Thoracic aorta (tissue), 2 donors: ENCODE measurements around the gene PTPRM. TPM values are rescaled to one million over a fixed set of nuclear protein-coding genes. Genes with fewer than 3 reads are reported as not detected.
"Not testable (repeated sequence)": the region's sequence is repeated elsewhere in the genome, so short reads cannot be mapped to it uniquely, and the experiment has no call there.

ENCODE experiments used
- ATAC-seq: fragments of 150-250 bp; one replicate; pipeline ENCODE4 v1.8.0; 2017; ENCODE audit warnings: low read depth; ENCODE audit not compliant: insufficient number of reproducible peaks, low FRiP score
- DNase-seq: peaks from one replicate; pipeline ENCODE4 v3.0.0-alpha.2; 2020; ENCODE audit warnings: low spot score
- H3K27ac ChIP-seq, 2 donors: fragments of 200-600 bp; sonication (generic); 1 replicate in 1 of 2; 2 replicates in 1 of 2; pipeline ENCODE4 v1.5.1; 2016; ENCODE audit warnings: mild to moderate bottlenecking in 2 of 2, moderate library complexity in 2 of 2
- H3K27me3 ChIP-seq: fragments of 200-600 bp; sonication (generic); replicated peaks from 2 replicates; pipeline ENCODE4 v1.6.0; 2016; ENCODE audit warnings: mild to moderate bottlenecking; ENCODE audit not compliant: insufficient read depth
- H3K36me3 ChIP-seq: fragments of 200-600 bp; sonication (generic); one replicate; pipeline ENCODE4 v1.5.1; 2016
- H3K4me1 ChIP-seq, 2 donors: fragments of 200-600 bp; sonication (generic); 1 replicate in 1 of 2; 2 replicates in 1 of 2; pipeline versions ENCODE4 v1.5.1 to v1.6.0; 2016; ENCODE audit warnings: low read depth in 2 of 2, mild to moderate bottlenecking in 1 of 2; ENCODE audit not compliant: control insufficient read depth in 1 of 2
- H3K4me3 ChIP-seq: fragments of 200-600 bp; sonication (generic); 2 replicates; pipeline ENCODE4 v1.5.1; 2016; ENCODE audit warnings: mild to moderate bottlenecking
- H3K9me3 ChIP-seq: fragments of 200-600 bp; sonication (generic); 2 replicates; pipeline ENCODE4 v1.5.1; 2016
- total RNA-seq, 2 donors: library from RNA; depleted of rRNA; stranded (reverse); fragments of >200 nt; gene quantifications; one replicate each; pipeline versions ENCODE4 v1.1.0 to v1.2.3, GENCODE V29; 2016
- TF ChIP-seq, protein P1 (sequence below): fragments of 200-600 bp; sonication (generic); IDR thresholded peaks from one replicate; pipeline ENCODE4 v1.5.1; 2019; ENCODE audit warnings: antibody characterized with exemption

The PTPRM gene
- total RNA-seq, 2 donors from 2014 or later = 90.3 to 102 TPM

DNA sequence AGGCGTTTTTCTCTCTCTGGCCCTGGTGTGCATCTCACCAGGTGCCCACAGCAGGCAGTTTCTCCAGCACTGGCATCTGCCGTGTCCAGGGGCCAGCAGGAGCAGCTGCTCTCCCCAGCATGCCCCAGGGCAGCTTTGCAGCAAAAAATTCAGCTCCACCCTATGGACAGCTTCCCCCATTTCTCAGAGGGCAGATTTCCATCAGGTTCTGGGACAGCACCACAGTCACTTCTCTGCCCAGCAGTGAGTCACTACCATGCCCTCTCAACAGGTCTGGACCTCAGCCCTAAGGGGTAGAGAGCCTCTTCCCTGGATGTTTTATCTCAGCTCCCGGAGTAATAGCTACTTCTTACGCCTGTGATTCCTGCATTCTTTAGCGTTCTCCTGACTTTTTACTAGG is 871.9 kb downstream of the PTPRM start:
- Histone ChIP-seq H3K36me3 (no peaks in the 10 kb centered on the region), H3K9me3 (peaks cover 4% of the 10 kb centered on the region), H3K27me3 (no peaks in the 10 kb centered on the region), H3K4me1 (no peaks in the 10 kb centered on the region), H3K27ac (no peak overlapping the region), H3K4me3 (no peak overlapping the region)
- TF ChIP-seq, protein P1, sequence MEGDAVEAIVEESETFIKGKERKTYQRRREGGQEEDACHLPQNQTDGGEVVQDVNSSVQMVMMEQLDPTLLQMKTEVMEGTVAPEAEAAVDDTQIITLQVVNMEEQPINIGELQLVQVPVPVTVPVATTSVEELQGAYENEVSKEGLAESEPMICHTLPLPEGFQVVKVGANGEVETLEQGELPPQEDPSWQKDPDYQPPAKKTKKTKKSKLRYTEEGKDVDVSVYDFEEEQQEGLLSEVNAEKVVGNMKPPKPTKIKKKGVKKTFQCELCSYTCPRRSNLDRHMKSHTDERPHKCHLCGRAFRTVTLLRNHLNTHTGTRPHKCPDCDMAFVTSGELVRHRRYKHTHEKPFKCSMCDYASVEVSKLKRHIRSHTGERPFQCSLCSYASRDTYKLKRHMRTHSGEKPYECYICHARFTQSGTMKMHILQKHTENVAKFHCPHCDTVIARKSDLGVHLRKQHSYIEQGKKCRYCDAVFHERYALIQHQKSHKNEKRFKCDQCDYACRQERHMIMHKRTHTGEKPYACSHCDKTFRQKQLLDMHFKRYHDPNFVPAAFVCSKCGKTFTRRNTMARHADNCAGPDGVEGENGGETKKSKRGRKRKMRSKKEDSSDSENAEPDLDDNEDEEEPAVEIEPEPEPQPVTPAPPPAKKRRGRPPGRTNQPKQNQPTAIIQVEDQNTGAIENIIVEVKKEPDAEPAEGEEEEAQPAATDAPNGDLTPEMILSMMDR = no peak
- ATAC-seq (no peak), DNase-seq (no peak)

DNA sequence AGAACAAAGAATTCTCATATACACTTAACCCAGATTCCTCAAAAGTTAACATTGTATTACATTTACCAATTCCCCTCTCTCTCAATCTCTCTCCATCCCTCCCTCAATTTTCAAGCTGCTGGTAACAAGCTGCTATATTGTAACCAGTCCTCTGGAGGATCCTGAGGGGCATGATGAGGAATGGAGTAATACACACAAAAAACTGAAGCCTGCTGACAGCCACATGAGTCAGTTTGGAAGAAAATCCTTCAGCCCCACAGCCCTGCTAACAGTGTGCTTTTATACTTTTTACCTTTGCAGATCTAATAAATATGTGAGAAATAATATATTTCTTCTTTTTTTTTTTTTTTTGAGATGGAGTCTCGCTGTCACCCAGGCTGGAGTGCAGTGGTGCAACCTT is 876.4 kb downstream of the PTPRM start:
- no peak for DNase-seq
- no peak overlapping the region for H3K27ac ChIP-seq
- no peaks in the 10 kb centered on the region for H3K36me3 ChIP-seq
- no peak for ATAC-seq
- no peak overlapping the region for H3K4me3 ChIP-seq
- H3K9me3 ChIP-seq = peaks cover 4% of the 10 kb centered on the region
- TF ChIP-seq, protein P1 = no peak
- H3K4me1 ChIP-seq = no peaks in the 10 kb centered on the region
- H3K27me3 ChIP-seq = no peaks in the 10 kb centered on the region

DNA sequence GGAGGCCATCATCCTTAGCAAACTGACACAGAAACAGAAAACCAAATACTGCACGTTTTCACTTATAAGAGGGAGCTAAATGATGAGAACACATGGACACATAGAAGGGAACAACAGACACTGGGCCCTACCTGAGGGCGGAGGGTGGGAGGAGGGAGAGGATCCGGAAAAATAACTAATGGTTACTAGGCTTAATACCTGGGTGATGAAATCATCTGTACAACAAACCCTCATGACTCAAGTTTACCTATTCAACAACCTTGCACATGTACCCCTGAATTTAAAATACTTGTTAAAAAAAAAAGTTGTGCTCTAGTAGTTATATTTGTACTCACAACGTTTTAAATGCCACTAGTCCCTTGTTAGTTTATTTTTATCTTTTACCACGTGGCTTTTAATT is 879.8 kb downstream of the PTPRM start:
- ATAC-seq, H3K4me1 ChIP-seq, H3K9me3 ChIP-seq, DNase-seq, H3K27ac ChIP-seq, H3K36me3 ChIP-seq, H3K4me3 ChIP-seq, H3K27me3 ChIP-seq: not testable (repeated sequence)

DNA sequence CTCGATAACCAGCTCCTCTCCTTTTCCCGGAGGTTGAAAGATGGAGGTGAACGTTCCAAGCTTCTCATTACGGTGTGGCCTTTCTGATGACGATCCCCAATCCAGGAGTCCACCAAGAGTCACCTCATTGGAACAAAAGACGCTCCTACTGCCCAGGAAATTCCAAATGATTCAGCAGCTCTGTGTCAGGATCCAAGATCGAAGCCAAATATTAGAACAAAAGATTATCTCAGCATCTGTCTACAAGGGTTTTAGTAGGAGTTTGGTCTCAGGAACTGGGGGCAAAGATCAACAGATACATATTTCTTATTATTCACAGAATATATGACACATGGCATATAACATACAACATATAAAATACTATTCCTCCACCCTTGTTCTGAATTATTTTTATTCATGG is 881.0 kb downstream of the PTPRM start:
- TF ChIP-seq, protein P1 = no peak
- no peaks in the 10 kb centered on the region for H3K27me3 ChIP-seq
- DNase-seq (no peak), ATAC-seq (no peak)
- H3K27ac ChIP-seq = no peak overlapping the region
- no peaks in the 10 kb centered on the region for H3K9me3 ChIP-seq
- no peaks in the 10 kb centered on the region for H3K4me1 ChIP-seq
- H3K36me3 ChIP-seq = no peaks in the 10 kb centered on the region
- no peak overlapping the region for H3K4me3 ChIP-seq

DNA sequence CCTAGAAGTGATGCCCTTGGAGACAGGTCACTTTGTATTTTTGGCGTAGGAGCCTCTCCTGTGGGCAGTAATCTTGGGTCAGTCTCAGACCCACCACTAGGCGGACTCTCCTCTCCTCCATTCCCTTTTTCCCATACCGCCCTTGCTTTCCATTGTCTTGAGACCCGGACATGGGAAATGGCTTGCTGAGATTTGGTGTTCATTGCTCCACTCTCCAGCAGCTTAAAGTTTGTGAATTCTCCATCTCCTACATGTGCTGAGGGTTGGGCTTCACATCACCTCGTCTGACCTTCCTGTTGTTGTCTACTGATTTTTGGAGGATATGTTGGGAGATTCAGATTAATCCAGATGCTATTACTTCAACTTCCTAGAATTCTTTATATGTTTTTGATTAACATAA is 882.9 kb downstream of the PTPRM start:
- TF ChIP-seq, protein P1 = peak; percentile 13
- Histone ChIP-seq H3K4me3 (no peak overlapping the region), H3K27me3 (no peaks in the 10 kb centered on the region), H3K4me1 (no peaks in the 10 kb centered on the region), H3K9me3 (no peaks in the 10 kb centered on the region), H3K36me3 (no peaks in the 10 kb centered on the region), H3K27ac (no peak overlapping the region)
- ATAC-seq (no peak), DNase-seq (no peak)

DNA sequence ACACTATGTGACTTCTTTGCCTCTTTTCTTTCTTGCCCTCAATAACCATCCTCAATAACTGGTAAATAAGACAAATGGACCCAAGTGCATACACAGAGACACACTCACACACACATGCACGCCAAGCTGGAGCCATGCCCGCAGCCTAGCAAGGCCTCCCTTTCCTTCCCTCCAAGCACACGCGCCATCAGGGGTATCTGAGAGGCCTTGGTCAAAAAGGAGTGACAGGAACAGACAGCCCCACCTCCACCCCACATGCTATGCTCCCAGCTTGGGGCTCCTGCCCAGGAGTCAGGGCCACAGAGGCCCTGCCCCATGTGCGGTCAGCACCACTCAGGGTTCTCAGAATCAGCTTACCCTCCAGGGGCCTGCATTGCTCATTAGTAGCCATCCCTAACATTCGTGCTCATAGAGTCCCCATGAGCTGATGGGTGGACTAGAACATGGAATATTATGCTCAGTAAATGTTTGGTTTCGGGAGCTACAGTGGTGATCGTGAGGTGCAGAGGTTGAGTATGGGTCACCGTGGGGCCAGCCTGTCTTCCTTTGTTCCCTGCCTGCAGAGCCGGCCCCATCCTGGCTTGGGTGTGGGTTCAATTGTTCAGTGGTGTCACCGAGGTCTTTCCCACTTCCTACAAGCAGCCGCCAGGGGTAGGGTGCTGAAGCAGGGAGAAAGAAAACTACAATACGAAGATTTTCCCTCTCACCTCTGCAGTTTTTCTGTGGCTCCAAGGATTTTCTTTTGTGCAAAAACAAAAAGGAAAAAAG is 884.0 kb downstream of the PTPRM start:
- Histone ChIP-seq H3K27ac (no peak overlapping the region), H3K27me3 (no peaks in the 10 kb centered on the region), H3K4me3 (no peak overlapping the region), H3K4me1 (no peaks in the 10 kb centered on the region), H3K36me3 (no peaks in the 10 kb centered on the region), H3K9me3 (no peaks in the 10 kb centered on the region)
- TF ChIP-seq, protein P1 = no peak
- ATAC-seq (no peak), DNase-seq (no peak)
